Ascending aorta (tissue), 2 donors: ENCODE results near the gene SOCS1. TPM values are rescaled to one million over a fixed set of nuclear protein-coding genes. Genes with fewer than 3 reads are reported as not detected.

Experiments
- DNase-seq, 2 donors: peaks; one replicate each; pipeline ENCODE4 v3.0.0-alpha.2; 2019; ENCODE audit warnings: low spot score in 2 of 2
- H3K27ac ChIP-seq, 2 donors: fragments of 200-600 bp; sonication (generic); one replicate each; pipeline ENCODE4 v1.5.1; 2016 to 2017; ENCODE audit warnings: mild to moderate bottlenecking in 1 of 2
- H3K27me3 ChIP-seq: fragments of 200-600 bp; sonication (generic); one replicate; pipeline ENCODE4 v1.5.1; 2017
- H3K36me3 ChIP-seq, 2 donors: fragments of 200-600 bp; sonication (generic); one replicate each; pipeline ENCODE4 v1.5.1; 2016
- H3K4me1 ChIP-seq, 2 donors: fragments of 200-600 bp; sonication (generic); one replicate each; pipeline ENCODE4 v1.5.1; 2016 to 2017; ENCODE audit warnings: mild to moderate bottlenecking in 1 of 2
- H3K4me3 ChIP-seq, 2 donors: fragments of 200-600 bp; sonication (generic); one replicate each; pipeline ENCODE4 v1.5.1; 2016 to 2017; ENCODE audit warnings: mild to moderate bottlenecking in 1 of 2
- H3K9me3 ChIP-seq, 2 donors: fragments of 200-600 bp; sonication (generic); one replicate each; pipeline ENCODE4 v1.5.1; 2016
- CTCF ChIP-seq, 3 experiments: fragments of 200-600 bp in 2 of 3; fragments of 450-650 bp in 1 of 3; sonication (generic) in 2 of 3; IDR thresholded peaks; one replicate each; pipeline ENCODE4 v1.5.1; 2016 to 2019; ENCODE audit warnings: antibody characterized with exemption in 3 of 3, mild to moderate bottlenecking in 1 of 3, moderate library complexity in 1 of 3
- intact Hi-C: fragments of 100-400 bp; cut with DNase I; formaldehyde crosslinking; loops from one replicate; pipeline ENCODE4 v1.15.1; 2023
- total RNA-seq: library from RNA; depleted of rRNA; stranded (reverse); fragments of >200 nt; gene quantifications from one replicate; pipeline ENCODE4 v1.1.0, GENCODE V29; 2016

The SOCS1 gene
- total RNA-seq, 1 donor from 2014 or later, result 1.8 TPM

- no peak for TF ChIP-seq CTCF (IDR thresholded peaks at IDR 0.05)
- no peak for DNase-seq
- Histone ChIP-seq H3K27me3 (no peaks in the 10 kb centered on the region), H3K4me3 (no peak overlapping the region), H3K36me3 (no peaks in the 10 kb centered on the region), H3K4me1 (no peaks in the 10 kb centered on the region), H3K27ac (no peak overlapping the region), H3K9me3 (no peaks in the 10 kb centered on the region)
- intact Hi-C loops, result no loop called here
Observed at GRCh38 chr16:11248133-11248532, 7.9 kb downstream of the SOCS1 start.

GRCh38 chr16:11245988-11246387 lies 10.0 kb downstream of the SOCS1 start:
- TF ChIP-seq CTCF (IDR thresholded peaks at IDR 0.05), result no peak
- Histone ChIP-seq H3K27me3 (no peaks in the 10 kb centered on the region), H3K9me3 (no peaks in the 10 kb centered on the region), H3K36me3 (no peaks in the 10 kb centered on the region), H3K27ac (no peak overlapping the region), H3K4me3 (no peak overlapping the region), H3K4me1 (no peaks in the 10 kb centered on the region)
- DNase-seq, result no peak
- intact Hi-C loops, result no loop called here

GRCh38 chr16:11245222-11245737 lies 10.7 kb downstream of the SOCS1 start:
- Histone ChIP-seq H3K27ac (no peak overlapping the region), H3K4me3 (no peak overlapping the region), H3K4me1 (peaks cover 0 to 4% of the 10 kb centered on the region in 2 donors), H3K9me3 (no peaks in the 10 kb centered on the region), H3K36me3 (no peaks in the 10 kb centered on the region), H3K27me3 (no peaks in the 10 kb centered on the region)
- TF ChIP-seq CTCF (IDR thresholded peaks at IDR 0.05), result no peak
- intact Hi-C loops, result no loop called here
- no peak for DNase-seq

- no peak overlapping the region for H3K4me3 ChIP-seq
- no peaks in the 10 kb centered on the region for H3K27me3 ChIP-seq
- H3K4me1 ChIP-seq, result peaks cover 0 to 5% of the 10 kb centered on the region in 2 donors
- no peaks in the 10 kb centered on the region for H3K9me3 ChIP-seq
- no peak for TF ChIP-seq CTCF (IDR thresholded peaks at IDR 0.05)
- H3K27ac ChIP-seq, result no peak overlapping the region
- intact Hi-C loops, result no loop called here
- DNase-seq, result no peak
- no peaks in the 10 kb centered on the region for H3K36me3 ChIP-seq
Observed at GRCh38 chr16:11242658-11243057, 13.3 kb downstream of the SOCS1 start.

GRCh38 chr16:11241480-11242204 lies 14.4 kb downstream of the SOCS1 start:
- DNase-seq, result no peak
- Histone ChIP-seq H3K4me3 (no peak overlapping the region), H3K27me3 (no peaks in the 10 kb centered on the region), H3K27ac (peak overlapping the region in 1 of 2 donors; percentile 62), H3K36me3 (no peaks in the 10 kb centered on the region), H3K4me1 (peaks cover 0 to 5% of the 10 kb centered on the region in 2 donors), H3K9me3 (no peaks in the 10 kb centered on the region)
- TF ChIP-seq CTCF (IDR thresholded peaks at IDR 0.05), result no peak
- intact Hi-C loops, result no loop called here
